SU-DHL-6 (cell line): Measurements from ENCODE around the gene WDSUB1.

ENCODE experiments used
- H2AFZ ChIP-seq: fragments of 200-600 bp; sonication (generic); 2 replicates; pipeline ENCODE4 v1.6.1; 2014; ENCODE audit warnings: low read depth, mild to moderate bottlenecking, moderate library complexity, mixed read lengths, antibody characterized with exemption, low read length; ENCODE audit not compliant: severe bottlenecking
- H3F3A ChIP-seq: fragments of 200-600 bp; shearing (Covaris generic); 2 replicates; pipeline ENCODE4 v1.6.0; 2016; ENCODE audit warnings: antibody characterized with exemption, mild to moderate bottlenecking; ENCODE audit not compliant: insufficient read depth
- H3K27ac ChIP-seq: fragments of 200-600 bp; sonication (generic); 2 replicates; pipeline ENCODE4 v1.5.1; 2016; ENCODE audit warnings: low read depth, mild to moderate bottlenecking, low read length, moderate library complexity, mixed read lengths
- H3K27me3 ChIP-seq: fragments of 200-600 bp; sonication (generic), shearing (Covaris generic); 2 replicates; pipeline ENCODE4 v1.6.0; 2014; ENCODE audit warnings: mild to moderate bottlenecking, low read length
- H3K36me3 ChIP-seq: fragments of 200-600 bp; sonication (generic); 2 replicates; pipeline ENCODE4 v1.6.1; 2014; ENCODE audit warnings: mild to moderate bottlenecking, low read length, mixed read lengths
- H3K4me2 ChIP-seq: fragments of 300-600, 200-600 bp; shearing (Covaris generic), sonication (generic); 2 replicates; pipeline ENCODE4 v1.6.0; 2014; ENCODE audit warnings: low read length, low read depth, mild to moderate bottlenecking; ENCODE audit not compliant: poor library complexity, severe bottlenecking
- H3K4me3 ChIP-seq: fragments of 200-600 bp; sonication (generic); 2 replicates; pipeline ENCODE4 v1.5.1; 2014; ENCODE audit warnings: antibody characterized with exemption, low read length, mild to moderate bottlenecking, mixed read lengths; ENCODE audit not compliant: insufficient read depth, poor library complexity, severe bottlenecking
- H3K79me2 ChIP-seq: fragments of 200-600 bp; sonication (generic); 2 replicates; pipeline ENCODE4 v1.6.1; 2014; ENCODE audit warnings: mild to moderate bottlenecking, low read length, moderate library complexity; ENCODE audit not compliant: insufficient read depth
- H3K9ac ChIP-seq: fragments of 200-600 bp; sonication (generic); 2 replicates; pipeline ENCODE4 v1.7.0; 2014; ENCODE audit warnings: mild to moderate bottlenecking, low read length
- H3K9me2 ChIP-seq: fragments of 200-600 bp; sonication (generic); replicated peaks from 2 replicates; pipeline ENCODE4 v1.6.1; 2014; ENCODE audit warnings: low read length; ENCODE audit not compliant: insufficient read depth
- H3K9me3 ChIP-seq: fragments of 200-600 bp; sonication (generic); 2 replicates; pipeline ENCODE4 v1.6.1; 2014; ENCODE audit warnings: low read length, mixed read lengths; ENCODE audit not compliant: insufficient read depth
- H4K20me1 ChIP-seq: fragments of 200-600 bp; sonication (generic); 2 replicates; pipeline ENCODE4 v1.6.1; 2014; ENCODE audit warnings: low read depth, mild to moderate bottlenecking, antibody characterized with exemption, low read length, moderate library complexity, mixed read lengths
- EZH2phosphoT487 ChIP-seq: fragments of 200-600 bp; sonication (generic), shearing (Covaris generic); conservative IDR thresholded peaks from 2 replicates; pipeline ENCODE4 v1.6.1; 2018; ENCODE audit warnings: mild to moderate bottlenecking, antibody characterized with exemption, low read length, moderate library complexity, mixed read lengths
- TF ChIP-seq, protein P1 (sequence below): fragments of 200-600 bp; sonication (generic); IDR thresholded peaks from one replicate; pipeline ENCODE4 v1.5.1; 2017; ENCODE audit warnings: antibody characterized with exemption, mild to moderate bottlenecking, low read length, moderate library complexity; ENCODE audit not compliant: insufficient read depth, poor library complexity, severe bottlenecking

Gene WDSUB1

DNA sequence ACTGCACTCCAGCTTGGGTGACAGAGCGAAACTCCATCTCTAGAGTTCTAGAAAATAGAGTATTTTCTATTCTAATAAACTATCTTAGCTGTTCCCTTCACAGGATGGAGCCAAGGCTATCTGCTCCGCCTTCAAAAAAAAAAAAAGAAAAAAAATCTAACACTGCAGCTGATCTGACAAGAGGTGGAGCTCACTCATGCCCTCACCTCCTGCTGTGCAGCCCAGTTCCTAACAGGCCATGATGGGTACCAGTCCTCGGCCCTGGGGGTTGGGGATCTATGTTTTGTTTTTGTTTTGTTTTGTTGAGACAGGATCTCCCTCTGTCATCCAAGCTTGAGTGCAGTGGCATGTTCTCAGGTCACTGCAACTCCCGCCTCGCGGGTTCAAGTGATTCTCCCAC is 3.0 kb downstream of the WDSUB1 start:
- Histone ChIP-seq H3K4me2 (no peak overlapping the region), H3K27me3 (no peaks in the 10 kb centered on the region), H3K9me2 (no peaks in the 10 kb centered on the region), H3K4me3 (no peak overlapping the region), H2AFZ (no peak overlapping the region), H3K79me2 (0 out of 2 replicates have a peak, but pooled peaks cover 6% of the 10 kb centered on the region), H3F3A (peaks cover 12% of the 10 kb centered on the region; the same call in 1 of the 2 replicates), H3K36me3 (peaks cover 3% of the 10 kb centered on the region; the same call in 1 of the 2 replicates), H3K9ac (no peak overlapping the region), H3K27ac (no peak overlapping the region), H3K9me3 (no peaks in the 10 kb centered on the region), H4K20me1 (no peaks in the 10 kb centered on the region)
- TF ChIP-seq, protein P1, sequence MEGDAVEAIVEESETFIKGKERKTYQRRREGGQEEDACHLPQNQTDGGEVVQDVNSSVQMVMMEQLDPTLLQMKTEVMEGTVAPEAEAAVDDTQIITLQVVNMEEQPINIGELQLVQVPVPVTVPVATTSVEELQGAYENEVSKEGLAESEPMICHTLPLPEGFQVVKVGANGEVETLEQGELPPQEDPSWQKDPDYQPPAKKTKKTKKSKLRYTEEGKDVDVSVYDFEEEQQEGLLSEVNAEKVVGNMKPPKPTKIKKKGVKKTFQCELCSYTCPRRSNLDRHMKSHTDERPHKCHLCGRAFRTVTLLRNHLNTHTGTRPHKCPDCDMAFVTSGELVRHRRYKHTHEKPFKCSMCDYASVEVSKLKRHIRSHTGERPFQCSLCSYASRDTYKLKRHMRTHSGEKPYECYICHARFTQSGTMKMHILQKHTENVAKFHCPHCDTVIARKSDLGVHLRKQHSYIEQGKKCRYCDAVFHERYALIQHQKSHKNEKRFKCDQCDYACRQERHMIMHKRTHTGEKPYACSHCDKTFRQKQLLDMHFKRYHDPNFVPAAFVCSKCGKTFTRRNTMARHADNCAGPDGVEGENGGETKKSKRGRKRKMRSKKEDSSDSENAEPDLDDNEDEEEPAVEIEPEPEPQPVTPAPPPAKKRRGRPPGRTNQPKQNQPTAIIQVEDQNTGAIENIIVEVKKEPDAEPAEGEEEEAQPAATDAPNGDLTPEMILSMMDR, result no peak
- TF ChIP-seq EZH2phosphoT487, result no peak

DNA sequence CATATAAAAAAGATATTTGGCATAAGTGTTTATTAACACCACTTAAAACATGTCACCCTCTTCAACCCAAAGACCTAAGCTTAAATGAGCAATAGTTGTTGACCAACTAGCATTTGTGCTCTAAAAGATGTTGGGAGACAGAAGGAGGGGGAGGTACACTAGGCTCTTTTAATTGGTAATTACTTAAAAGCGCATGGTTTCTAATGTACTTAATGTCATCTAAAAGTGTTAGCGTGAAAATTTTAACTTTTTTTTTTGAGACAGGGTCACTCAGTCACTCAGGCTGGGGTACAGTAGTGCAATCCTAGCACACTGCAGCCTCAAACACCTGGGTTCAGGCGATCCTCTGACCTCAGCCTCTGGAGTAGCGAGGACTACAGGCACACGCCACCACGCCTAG is 5.5 kb downstream of the WDSUB1 start:
- no peak overlapping the region for H3K27ac ChIP-seq
- H3K79me2 ChIP-seq, result 0 out of 2 replicates have a peak, but pooled peaks cover 6% of the 10 kb centered on the region
- no peak overlapping the region for H2AFZ ChIP-seq
- no peaks in the 10 kb centered on the region for H3K9me3 ChIP-seq
- no peak overlapping the region for H3K9ac ChIP-seq
- no peak overlapping the region for H3K4me3 ChIP-seq
- H3K36me3 ChIP-seq, result peaks cover 3% of the 10 kb centered on the region; the same call in 1 of the 2 replicates
- H3K4me2 ChIP-seq, result no peak overlapping the region
- TF ChIP-seq, protein P1, result no peak
- TF ChIP-seq EZH2phosphoT487, result no peak
- peaks cover 9% of the 10 kb centered on the region; the same call in 1 of the 2 replicates for H3F3A ChIP-seq
- no peaks in the 10 kb centered on the region for H3K9me2 ChIP-seq
- no peaks in the 10 kb centered on the region for H4K20me1 ChIP-seq
- H3K27me3 ChIP-seq, result no peaks in the 10 kb centered on the region

DNA sequence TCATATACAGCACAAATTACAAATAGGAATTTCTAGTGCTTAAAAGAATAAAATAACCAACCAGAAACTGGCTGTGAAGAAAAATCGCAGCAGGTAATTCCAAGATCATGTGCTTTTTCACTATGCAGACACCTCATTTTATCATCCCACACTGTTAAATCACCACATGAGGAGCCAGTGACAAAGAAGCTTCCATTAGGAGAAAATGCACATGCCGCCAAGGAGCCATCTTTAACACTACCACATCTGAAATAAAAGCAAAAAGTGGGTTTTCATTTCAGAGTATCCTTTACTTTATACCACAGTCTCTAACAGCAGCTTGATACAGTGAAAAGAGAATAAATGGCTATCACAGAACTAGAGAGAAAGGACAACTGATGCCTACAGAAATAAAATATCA is 6.8 kb downstream of the WDSUB1 start:
- no peak overlapping the region for H2AFZ ChIP-seq
- H3F3A ChIP-seq, result peaks cover 3% of the 10 kb centered on the region; the same call in 1 of the 2 replicates
- H3K4me2 ChIP-seq, result no peak overlapping the region
- no peak for TF ChIP-seq EZH2phosphoT487
- TF ChIP-seq, protein P1, result no peak
- H3K9ac ChIP-seq, result no peak overlapping the region
- peaks cover 3% of the 10 kb centered on the region; the same call in 1 of the 2 replicates for H3K36me3 ChIP-seq
- H3K27ac ChIP-seq, result no peak overlapping the region
- H3K9me2 ChIP-seq, result no peaks in the 10 kb centered on the region
- H3K4me3 ChIP-seq, result no peak overlapping the region
- no peaks in the 10 kb centered on the region for H3K27me3 ChIP-seq
- no peaks in the 10 kb centered on the region for H3K9me3 ChIP-seq
- H4K20me1 ChIP-seq, result no peaks in the 10 kb centered on the region
- H3K79me2 ChIP-seq, result 0 out of 2 replicates have a peak, but pooled peaks cover 4% of the 10 kb centered on the region
